GM11168 (cell line): ENCODE data around the gene KRTAP10-1.

Experiments used
- in situ Hi-C: fragments of 300-500 bp; cut with MboI; formaldehyde crosslinking; loops from one replicate; pipeline ENCODE4 v1.12.0; 2022; ENCODE audit warnings: low sequenced_read_pairs; ENCODE audit not compliant: unreplicated experiment

The KRTAP10-1 gene

DNA sequence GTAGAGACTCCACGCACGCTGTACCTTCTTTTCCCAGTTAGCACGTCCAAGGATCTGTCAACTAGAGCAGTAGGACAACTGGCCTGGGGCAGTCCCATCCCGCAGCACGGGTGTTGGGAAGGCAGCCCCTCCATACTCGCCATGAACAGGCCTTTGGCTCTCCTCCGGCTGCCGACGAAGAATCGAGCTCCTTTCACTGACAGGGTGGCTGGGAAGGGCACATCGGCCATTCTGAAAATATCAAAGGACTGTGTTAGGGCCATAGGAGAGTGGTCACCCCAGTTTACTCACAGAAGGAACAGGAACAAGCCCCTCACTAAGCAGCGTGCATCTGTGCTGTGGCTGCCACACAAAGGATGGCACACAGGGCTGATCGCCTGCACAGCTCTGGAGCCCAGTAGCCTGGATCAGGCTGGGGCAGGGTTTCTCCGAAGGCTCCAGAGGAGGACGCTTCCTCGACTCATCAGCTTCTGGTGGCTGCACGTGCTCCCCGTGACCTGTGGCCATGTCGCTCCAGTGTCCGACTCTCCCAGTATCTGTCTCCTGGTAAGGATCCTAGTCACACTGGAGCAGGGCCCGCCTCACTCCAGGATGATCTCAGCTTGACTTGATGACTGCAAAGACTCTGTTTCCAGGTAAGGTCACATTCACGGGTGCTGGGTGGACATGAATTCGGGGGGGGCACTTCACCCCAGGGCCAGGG lies 8.9 kb downstream of the KRTAP10-1 start:
- in situ Hi-C loops: no loop called here

DNA sequence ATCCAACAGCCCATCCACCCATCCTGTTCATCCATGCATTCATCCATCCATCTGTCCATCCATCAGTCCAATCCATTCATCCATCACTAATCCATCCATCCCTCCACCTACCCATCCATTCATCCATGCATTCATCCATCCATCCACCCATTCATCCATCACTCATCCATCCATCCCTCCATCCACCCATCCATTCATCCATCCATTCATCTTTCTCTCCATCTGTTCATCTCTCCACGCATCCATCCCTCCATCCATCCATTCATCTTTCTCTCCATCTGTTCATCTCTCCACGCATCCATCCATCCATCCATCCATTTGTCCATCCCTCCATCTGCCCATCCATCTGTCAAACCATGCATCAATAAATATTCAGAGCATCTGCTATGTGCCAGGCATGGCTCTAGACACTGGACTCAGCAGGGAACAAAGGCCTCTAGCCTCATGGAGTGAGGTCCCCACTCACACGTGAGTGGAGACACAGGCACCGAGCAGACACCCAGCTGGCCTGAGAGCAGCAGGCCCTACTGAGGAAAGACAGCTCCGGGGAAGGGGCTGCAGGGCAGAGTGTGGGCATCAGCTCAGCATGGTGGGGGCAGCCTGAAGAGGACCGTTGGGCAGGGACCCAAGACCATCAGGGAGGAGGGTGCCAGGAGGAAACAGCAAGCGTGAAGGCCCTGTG lies 9.6 kb downstream of the KRTAP10-1 start:
- in situ Hi-C loops: no loop called here

- in situ Hi-C loops: no loop called here
Observed at GRCh38 chr21:44529503-44530125, 10.4 kb downstream of the KRTAP10-1 start.

DNA sequence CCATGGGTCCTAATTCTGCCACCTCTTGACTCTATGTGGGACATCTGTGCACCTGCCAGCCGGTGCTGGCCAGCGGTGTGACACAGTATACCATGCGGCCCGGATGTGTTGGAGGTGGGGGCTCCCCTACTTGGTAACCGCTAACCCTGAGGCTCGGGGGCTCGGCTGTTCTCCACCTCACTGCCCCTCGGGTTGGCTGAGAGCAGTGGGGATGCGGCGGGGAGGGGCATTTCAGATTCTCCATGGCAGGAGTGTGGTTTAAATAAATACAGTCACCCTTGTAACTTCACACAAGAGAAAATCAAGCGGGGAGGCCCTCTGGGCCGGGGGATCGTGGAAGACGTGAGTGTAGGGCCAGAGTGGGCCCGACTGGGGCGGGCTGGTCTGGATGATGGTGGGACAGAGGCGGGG lies 11.0 kb downstream of the KRTAP10-1 start:
- in situ Hi-C loops: no loop called here

DNA sequence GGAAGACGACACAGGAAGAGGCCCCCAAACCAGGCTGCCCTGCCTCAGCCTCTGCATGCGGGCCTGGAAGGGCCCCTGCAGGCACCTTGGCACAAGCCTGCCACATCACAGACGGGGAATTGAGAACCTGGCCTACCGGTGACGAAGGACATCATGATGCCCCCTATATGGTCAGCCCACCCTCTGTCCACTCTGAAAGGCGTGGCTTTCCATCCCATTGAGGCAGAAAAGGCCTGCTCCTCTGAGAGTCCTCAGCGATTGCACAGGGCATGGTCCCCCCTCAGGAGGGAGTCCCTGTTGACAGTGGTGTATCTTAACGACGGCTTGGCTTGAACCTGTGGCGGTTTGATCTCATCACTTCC lies 11.4 kb downstream of the KRTAP10-1 start:
- in situ Hi-C loops: no loop called here

DNA sequence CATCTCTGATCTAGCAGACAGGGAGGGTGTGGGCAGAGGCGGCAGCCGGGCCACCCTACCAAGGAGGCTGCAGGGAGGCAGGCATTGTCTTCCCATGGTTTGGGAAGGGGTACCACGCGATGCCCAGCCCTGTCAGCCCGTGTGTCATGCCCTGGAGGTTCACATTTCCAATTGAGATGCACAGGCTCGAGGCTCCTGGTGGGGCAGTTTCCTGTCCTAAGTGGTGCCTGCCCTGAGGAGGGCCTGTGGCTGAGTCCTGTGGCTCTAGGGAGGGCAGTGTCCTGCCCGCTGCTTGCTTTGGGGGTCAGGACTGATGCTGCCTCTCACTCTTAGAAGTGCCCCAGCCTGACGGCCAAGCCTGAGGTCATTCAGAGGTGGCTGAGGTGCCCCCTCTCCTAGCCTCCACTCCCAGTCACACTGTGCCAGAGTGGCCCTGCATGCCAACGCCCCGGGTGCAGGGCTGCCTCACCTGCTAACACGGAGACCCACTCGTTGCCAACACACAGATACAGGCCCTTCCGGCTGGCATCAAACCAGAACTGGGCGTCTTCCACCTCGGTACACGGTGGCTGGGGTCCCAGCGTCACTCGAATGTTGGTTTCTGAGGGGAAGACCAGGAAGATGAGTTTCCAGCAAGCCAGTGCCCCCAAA lies 11.9 kb downstream of the KRTAP10-1 start:
- in situ Hi-C loops: no loop called here

- in situ Hi-C loops: no loop called here
Observed at GRCh38 chr21:44527156-44527982, 12.6 kb downstream of the KRTAP10-1 start.

DNA sequence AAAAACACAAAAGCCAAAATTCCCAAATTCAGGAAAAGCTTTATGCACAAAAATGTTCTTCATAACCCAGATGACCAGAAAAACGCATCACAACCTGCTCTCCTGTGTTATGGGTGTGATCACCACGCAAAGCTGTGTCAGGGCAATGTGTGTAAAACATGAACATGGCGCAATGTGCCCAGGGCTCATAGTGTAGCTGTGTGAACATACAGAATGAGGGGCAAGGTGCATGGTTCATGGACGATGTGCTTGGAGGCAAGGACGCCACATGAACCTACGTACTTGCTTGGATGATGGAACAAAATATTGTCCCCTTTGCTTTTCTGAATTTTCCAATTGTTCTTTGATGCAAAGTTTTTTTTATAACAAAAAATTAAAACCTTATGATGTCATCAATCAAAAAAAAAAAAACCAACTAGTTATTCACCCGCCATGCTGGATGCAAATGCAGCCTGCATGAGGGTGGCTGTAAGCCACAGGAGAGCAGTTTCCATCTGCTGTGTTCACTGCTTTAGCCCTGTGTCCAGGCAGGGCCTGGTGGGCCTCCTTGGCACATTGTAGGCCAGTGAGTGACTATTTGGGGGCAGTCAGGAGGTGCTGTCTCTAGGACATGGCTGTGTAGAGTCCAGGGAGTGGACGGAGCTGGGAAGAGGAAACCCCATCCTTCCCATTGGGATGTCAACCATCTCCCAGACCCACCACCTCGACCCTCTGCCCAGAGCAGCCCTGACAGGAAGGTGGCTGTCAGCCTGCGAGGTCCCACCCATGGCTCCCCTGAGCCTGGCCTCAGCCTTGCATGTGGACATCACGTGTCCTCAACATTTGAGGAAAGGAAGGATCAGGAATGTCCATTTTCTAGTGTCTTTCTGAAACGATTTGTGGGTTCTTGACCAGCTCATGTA lies 13.6 kb downstream of the KRTAP10-1 start:
- in situ Hi-C loops: no loop called here

DNA sequence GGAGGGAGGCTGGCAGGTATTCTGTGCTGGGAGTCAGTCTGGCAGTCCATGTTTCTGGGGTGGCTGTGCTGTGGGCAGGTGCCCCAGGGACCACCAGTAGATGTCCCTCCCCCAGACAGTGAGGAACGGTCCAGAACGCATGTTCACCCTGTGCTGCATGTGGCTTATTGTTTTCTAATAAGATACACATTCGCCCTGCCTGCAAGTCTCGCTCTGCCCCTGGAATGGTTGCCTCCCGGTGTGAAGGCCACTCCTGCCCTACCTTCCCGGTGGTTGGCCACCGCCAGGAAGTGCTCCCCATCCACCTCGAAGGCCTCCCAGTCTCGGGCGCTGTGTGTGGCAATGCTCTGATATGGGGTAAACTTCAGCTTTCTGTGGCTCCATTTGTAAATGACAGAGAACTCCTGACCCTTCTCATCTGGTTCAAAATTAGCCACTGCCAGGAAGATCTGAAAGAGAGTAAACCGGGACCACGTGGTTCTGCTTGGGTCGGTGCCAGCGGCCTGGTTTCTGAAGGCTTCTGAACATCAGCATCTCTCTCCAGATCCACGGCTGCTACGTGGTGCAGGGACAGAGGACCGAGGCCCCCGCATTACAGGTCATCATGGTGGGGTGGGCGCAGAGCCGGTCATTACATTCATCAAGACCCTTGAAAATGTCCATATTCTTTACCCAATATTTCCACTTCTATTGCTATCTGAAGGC lies 14.5 kb downstream of the KRTAP10-1 start:
- in situ Hi-C loops: no loop called here

- in situ Hi-C loops: no loop called here
Observed at GRCh38 chr21:44524414-44525371, 15.3 kb downstream of the KRTAP10-1 start.

GRCh38 chr21:44523567-44524413 lies 16.2 kb downstream of the KRTAP10-1 start:
- in situ Hi-C loops: no loop called here

- in situ Hi-C loops: no loop called here
Observed at GRCh38 chr21:44522753-44523204, 17.2 kb downstream of the KRTAP10-1 start.

- in situ Hi-C loops: no loop called here
Observed at GRCh38 chr21:44521928-44522752, 17.9 kb downstream of the KRTAP10-1 start.

- in situ Hi-C loops: no loop called here
Observed at GRCh38 chr21:44521301-44521927, 18.6 kb downstream of the KRTAP10-1 start.
